ENCODE measurements around the gene FGF19. TPM values are rescaled to one million over a fixed set of nuclear protein-coding genes. Genes with fewer than 3 reads are reported as not detected.

Gene FGF19
- total RNA-seq, 1 donor from 2014 or later: 0.21 TPM

DNA sequence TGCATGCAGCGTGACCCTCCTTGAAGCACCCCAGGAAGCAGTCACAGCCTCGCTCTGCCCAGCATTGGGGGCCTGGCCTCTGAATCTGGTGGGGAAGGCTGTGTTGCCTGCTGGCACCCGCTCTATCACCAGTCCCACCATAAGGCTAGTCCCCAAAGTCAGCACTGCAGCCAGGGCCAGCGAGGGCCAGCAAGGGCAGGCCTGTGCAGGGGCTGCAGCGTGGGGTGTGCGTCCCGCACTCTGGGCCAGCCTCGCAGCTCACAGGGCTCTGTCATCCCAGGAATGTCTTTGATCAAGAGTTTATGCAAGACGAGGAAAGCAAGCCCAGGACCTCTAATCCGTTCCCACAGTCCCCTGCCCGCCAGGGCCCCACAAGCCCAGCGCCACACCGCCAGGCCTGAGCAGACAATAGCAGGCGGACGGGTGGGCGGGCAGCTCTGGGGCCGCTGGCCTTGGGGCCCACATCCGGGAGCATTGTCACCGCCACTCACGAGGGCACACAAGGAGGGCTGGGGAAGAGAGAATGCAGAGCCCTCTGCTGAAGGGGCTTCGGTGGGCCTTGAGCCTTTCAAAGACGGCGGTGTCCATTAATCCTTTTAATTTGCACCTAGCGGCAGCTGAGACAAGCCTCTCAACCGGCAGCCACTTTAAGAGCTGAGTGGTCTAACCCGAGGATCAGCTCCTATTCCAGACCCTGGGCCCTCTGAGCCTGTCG is 45.8 kb downstream of the FGF19 start:
- no peaks in the 10 kb centered on the region for H3K36me3 Mint-ChIP-seq (ENCODE audit: low read depth)
- DNase-seq (ENCODE audit: low read depth, low spot score): peak; percentile 66
- H3K4me3 Mint-ChIP-seq: peak overlapping the region; percentile 73
- peak overlapping the region; percentile 92 for H3K27ac Mint-ChIP-seq (ENCODE audit: unreplicated experiment)
- no peaks in the 10 kb centered on the region for H3K9me3 Mint-ChIP-seq
- H3K27me3 Mint-ChIP-seq (ENCODE audit: low read depth): peaks cover 18% of the 10 kb centered on the region
- TF ChIP-seq, protein P1, sequence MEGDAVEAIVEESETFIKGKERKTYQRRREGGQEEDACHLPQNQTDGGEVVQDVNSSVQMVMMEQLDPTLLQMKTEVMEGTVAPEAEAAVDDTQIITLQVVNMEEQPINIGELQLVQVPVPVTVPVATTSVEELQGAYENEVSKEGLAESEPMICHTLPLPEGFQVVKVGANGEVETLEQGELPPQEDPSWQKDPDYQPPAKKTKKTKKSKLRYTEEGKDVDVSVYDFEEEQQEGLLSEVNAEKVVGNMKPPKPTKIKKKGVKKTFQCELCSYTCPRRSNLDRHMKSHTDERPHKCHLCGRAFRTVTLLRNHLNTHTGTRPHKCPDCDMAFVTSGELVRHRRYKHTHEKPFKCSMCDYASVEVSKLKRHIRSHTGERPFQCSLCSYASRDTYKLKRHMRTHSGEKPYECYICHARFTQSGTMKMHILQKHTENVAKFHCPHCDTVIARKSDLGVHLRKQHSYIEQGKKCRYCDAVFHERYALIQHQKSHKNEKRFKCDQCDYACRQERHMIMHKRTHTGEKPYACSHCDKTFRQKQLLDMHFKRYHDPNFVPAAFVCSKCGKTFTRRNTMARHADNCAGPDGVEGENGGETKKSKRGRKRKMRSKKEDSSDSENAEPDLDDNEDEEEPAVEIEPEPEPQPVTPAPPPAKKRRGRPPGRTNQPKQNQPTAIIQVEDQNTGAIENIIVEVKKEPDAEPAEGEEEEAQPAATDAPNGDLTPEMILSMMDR (conservative IDR thresholded peaks at IDR 0.05): no peak
- H3K4me1 Mint-ChIP-seq: peaks cover 53% of the 10 kb centered on the region

DNA sequence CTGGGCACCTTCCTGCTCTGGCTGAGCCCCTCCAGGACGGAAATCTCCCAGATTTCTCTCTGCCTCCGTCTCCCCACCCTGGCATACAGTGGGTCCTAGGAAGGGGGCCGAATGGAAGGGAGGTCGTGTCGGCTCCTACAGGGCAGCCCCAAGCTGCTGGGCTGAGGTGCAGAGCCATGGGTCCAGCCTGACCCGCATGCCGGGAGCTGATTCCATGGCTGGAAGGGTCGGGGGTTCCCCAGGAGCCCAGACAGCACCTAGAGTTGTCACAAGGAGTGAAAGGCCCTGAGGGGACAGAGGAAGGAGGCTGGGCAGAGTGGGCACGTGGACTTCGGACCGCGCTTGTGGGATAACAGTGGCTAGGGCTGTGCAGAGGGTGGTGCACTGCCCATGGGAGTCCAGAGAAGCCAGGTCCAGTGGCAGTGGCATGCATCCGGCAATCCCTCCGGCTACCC is 46.3 kb downstream of the FGF19 start:
- TF ChIP-seq, protein P1 (conservative IDR thresholded peaks at IDR 0.05): no peak
- Mint-ChIP-seq H3K4me1 (peaks cover 55% of the 10 kb centered on the region), H3K27ac (ENCODE audit: unreplicated experiment) (peak overlapping the region; percentile 92), H3K9me3 (no peaks in the 10 kb centered on the region), H3K36me3 (ENCODE audit: low read depth) (peaks cover 4% of the 10 kb centered on the region), H3K27me3 (ENCODE audit: low read depth) (peaks cover 18% of the 10 kb centered on the region), H3K4me3 (peak overlapping the region; percentile 73)
- no peak for DNase-seq (ENCODE audit: low read depth, low spot score)

DNA sequence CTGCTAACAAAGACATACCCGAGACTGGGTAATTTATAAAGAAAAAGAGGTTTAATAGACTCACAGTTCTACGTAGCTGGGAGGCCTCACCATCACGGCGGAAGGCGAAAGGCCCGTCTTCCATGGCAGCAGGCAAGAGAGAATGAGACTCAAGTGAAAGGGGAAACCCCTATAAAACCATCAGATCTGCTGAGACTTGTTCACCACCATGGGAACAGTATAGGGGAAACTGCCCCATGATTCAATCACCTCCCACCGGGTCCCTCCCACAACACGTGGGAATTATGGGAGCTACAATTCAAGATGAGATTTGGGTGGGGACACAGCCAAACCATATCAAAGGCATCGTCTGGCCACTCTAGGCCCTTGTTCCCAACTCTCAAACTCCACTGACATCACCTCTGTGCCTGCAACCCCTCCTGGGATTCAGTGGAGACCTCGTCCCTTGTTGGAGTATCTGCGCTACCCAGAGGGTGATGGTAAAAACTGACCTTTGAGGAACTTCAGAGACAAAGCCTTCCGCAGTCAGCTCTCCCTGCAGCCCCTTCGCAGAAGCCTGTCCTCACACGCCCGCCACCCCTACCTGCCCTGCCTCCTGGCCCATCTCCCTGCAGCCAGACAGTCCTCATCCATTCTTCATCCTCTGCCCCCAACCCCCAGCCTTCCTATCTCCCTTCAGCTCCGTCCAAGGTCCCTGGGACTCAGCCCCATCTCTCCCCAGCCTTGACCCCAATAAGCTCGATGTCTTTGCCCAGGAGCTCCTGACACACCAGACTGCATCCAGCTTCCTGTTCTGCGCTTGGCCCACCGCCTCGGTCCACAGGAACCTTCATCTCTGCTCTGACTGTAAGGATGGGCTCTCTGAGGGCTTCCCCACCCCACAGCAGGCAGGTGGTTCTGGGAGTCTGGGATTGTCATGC is 47.0 kb downstream of the FGF19 start:
- Mint-ChIP-seq H3K27me3 (ENCODE audit: low read depth) (peaks cover 18% of the 10 kb centered on the region), H3K9me3 (no peaks in the 10 kb centered on the region), H3K36me3 (ENCODE audit: low read depth) (peaks cover 9% of the 10 kb centered on the region), H3K27ac (ENCODE audit: unreplicated experiment) (peak overlapping the region; percentile 86), H3K4me3 (peak overlapping the region; percentile 60), H3K4me1 (peaks cover 49% of the 10 kb centered on the region)
- DNase-seq (ENCODE audit: low read depth, low spot score): no peak
- TF ChIP-seq, protein P1 (conservative IDR thresholded peaks at IDR 0.05): no peak

DNA sequence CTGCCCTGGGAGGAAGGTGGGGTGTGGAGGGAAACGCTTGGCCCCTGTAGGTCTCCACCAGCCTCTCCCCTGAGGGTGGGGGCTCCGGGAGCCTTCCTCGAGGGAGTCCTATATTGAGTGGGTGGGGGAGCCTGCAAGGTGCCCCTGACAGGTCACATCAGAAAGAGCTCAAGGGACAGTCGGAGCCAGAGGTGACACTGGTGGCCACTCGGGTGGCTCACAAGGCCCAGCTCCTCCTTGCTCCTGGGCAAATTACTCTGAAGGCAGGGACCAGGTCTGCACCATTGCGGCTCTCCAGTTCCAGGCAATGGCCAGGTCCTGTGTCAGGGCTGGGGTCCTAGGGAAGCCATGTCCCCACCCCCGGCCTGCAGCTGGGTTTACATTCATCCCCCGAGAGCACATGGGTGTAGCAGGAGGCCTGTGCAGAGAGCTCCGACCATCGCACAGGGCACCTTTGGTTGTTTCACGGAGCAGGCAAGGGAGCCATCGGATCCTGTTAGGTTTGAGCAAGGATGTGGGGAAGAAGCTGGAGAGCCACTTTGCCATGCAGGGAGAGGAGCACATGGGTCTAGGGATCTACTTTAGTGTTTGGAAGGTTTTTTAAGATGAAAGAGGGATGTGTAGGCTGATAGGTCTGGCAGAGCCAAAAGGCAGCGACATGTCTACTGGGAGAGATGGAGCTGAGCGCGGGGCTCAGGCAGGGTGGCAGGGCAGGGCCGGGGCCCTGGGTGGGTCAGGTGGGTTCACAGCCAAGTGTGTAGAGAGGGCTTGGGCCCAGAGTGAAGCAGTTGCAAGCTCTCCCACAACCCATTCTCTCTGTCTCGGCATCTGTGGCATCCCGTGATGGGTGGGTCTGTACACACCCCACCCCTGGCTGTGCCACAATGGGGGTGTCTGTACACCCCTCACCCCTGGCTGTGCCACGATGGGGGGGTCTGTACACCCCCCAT is 48.1 kb downstream of the FGF19 start:
- TF ChIP-seq, protein P1 (conservative IDR thresholded peaks at IDR 0.05): no peak
- Mint-ChIP-seq H3K9me3 (no peaks in the 10 kb centered on the region), H3K36me3 (ENCODE audit: low read depth) (peaks cover 14% of the 10 kb centered on the region), H3K4me1 (peaks cover 54% of the 10 kb centered on the region), H3K4me3 (peak overlapping the region; percentile 60), H3K27me3 (ENCODE audit: low read depth) (peaks cover 18% of the 10 kb centered on the region), H3K27ac (ENCODE audit: unreplicated experiment) (peak overlapping the region; percentile 86)
- no peak for DNase-seq (ENCODE audit: low read depth, low spot score)
